ENCODE measurements around the gene PRR16.
A peak's percentile ranks its signal among the peaks of the same experiment; 100 is the strongest.

The PRR16 gene

GRCh38 chr5:120446068-120446492 lies 18.0 kb upstream of the PRR16 start:
- no peaks in the 10 kb centered on the region for H3K9me3 ChIP-seq (ENCODE audit: control insufficient read depth in 5 of 5, low read length in 5 of 5)
- no peaks in the 10 kb centered on the region for H3K4me1 ChIP-seq (ENCODE audit: control insufficient read depth in 5 of 5, insufficient read depth in 5 of 5, low read length in 5 of 5)
- H3K4me3 ChIP-seq (ENCODE audit: low read depth in 1 of 5, low read length in 5 of 5): no peak overlapping the region
- H3K27me3 ChIP-seq (ENCODE audit: control insufficient read depth in 5 of 5, insufficient read depth in 4 of 5, low read length in 5 of 5): no peaks in the 10 kb centered on the region
- H3K27ac ChIP-seq (ENCODE audit: low read depth, low read length): no peak overlapping the region
- no peak overlapping the region for H3K9ac ChIP-seq (ENCODE audit: low read length in 5 of 5)
- no peaks in the 10 kb centered on the region for H3K36me3 ChIP-seq (ENCODE audit: control insufficient read depth in 5 of 5, insufficient read depth in 5 of 5, low read length in 5 of 5)

- no peak overlapping the region for H3K9ac ChIP-seq (ENCODE audit: low read length in 5 of 5)
- H3K27ac ChIP-seq (ENCODE audit: low read depth, low read length): no peak overlapping the region
Measured at GRCh38 chr5:120446901-120447300, 17.2 kb upstream of the PRR16 start.

GRCh38 chr5:120447706-120448239 lies 16.3 kb upstream of the PRR16 start:
- Histone ChIP-seq H3K27ac (ENCODE audit: low read depth, low read length) (no peak overlapping the region), H3K9me3 (ENCODE audit: control insufficient read depth in 5 of 5, low read length in 5 of 5) (no peaks in the 10 kb centered on the region), H3K36me3 (ENCODE audit: control insufficient read depth in 5 of 5, insufficient read depth in 5 of 5, low read length in 5 of 5) (no peaks in the 10 kb centered on the region), H3K9ac (ENCODE audit: low read length in 5 of 5) (no peak overlapping the region), H3K4me3 (ENCODE audit: low read depth in 1 of 5, low read length in 5 of 5) (no peak overlapping the region), H3K4me1 (ENCODE audit: control insufficient read depth in 5 of 5, insufficient read depth in 5 of 5, low read length in 5 of 5) (no peaks in the 10 kb centered on the region), H3K27me3 (ENCODE audit: control insufficient read depth in 5 of 5, insufficient read depth in 4 of 5, low read length in 5 of 5) (no peaks in the 10 kb centered on the region)

More at GRCh38 chr5:120446901-120447300, 17.2 kb upstream of the PRR16 start:
- H3K27me3 ChIP-seq (ENCODE audit: control insufficient read depth in 5 of 5, insufficient read depth in 4 of 5, low read length in 5 of 5): no peaks in the 10 kb centered on the region
- H3K36me3 ChIP-seq (ENCODE audit: control insufficient read depth in 5 of 5, insufficient read depth in 5 of 5, low read length in 5 of 5): no peaks in the 10 kb centered on the region
- H3K4me1 ChIP-seq (ENCODE audit: control insufficient read depth in 5 of 5, insufficient read depth in 5 of 5, low read length in 5 of 5): no peaks in the 10 kb centered on the region
- no peak overlapping the region for H3K4me3 ChIP-seq (ENCODE audit: low read depth in 1 of 5, low read length in 5 of 5)
- no peaks in the 10 kb centered on the region for H3K9me3 ChIP-seq (ENCODE audit: control insufficient read depth in 5 of 5, low read length in 5 of 5)

GRCh38 chr5:120449501-120449900 lies 14.6 kb upstream of the PRR16 start:
- Histone ChIP-seq H3K4me3 (ENCODE audit: low read depth in 1 of 5, low read length in 5 of 5) (no peak overlapping the region), H3K27ac (ENCODE audit: low read depth, low read length) (no peak overlapping the region), H3K4me1 (ENCODE audit: control insufficient read depth in 5 of 5, insufficient read depth in 5 of 5, low read length in 5 of 5) (peaks cover 0 to 5% (median 4%) of the 10 kb centered on the region in 5 donors), H3K9ac (ENCODE audit: low read length in 5 of 5) (no peak overlapping the region), H3K27me3 (ENCODE audit: control insufficient read depth in 5 of 5, insufficient read depth in 4 of 5, low read length in 5 of 5) (no peaks in the 10 kb centered on the region), H3K9me3 (ENCODE audit: control insufficient read depth in 5 of 5, low read length in 5 of 5) (no peaks in the 10 kb centered on the region), H3K36me3 (ENCODE audit: control insufficient read depth in 5 of 5, insufficient read depth in 5 of 5, low read length in 5 of 5) (no peaks in the 10 kb centered on the region)

- Histone ChIP-seq H3K4me1 (ENCODE audit: control insufficient read depth in 5 of 5, insufficient read depth in 5 of 5, low read length in 5 of 5) (peaks cover 0 to 8% (median 4%) of the 10 kb centered on the region in 5 donors), H3K27me3 (ENCODE audit: control insufficient read depth in 5 of 5, insufficient read depth in 4 of 5, low read length in 5 of 5) (no peaks in the 10 kb centered on the region), H3K9me3 (ENCODE audit: control insufficient read depth in 5 of 5, low read length in 5 of 5) (no peaks in the 10 kb centered on the region), H3K27ac (ENCODE audit: low read depth, low read length) (no peak overlapping the region), H3K4me3 (ENCODE audit: low read depth in 1 of 5, low read length in 5 of 5) (no peak overlapping the region), H3K36me3 (ENCODE audit: control insufficient read depth in 5 of 5, insufficient read depth in 5 of 5, low read length in 5 of 5) (no peaks in the 10 kb centered on the region), H3K9ac (ENCODE audit: low read length in 5 of 5) (no peak overlapping the region)
Measured at GRCh38 chr5:120450910-120451309, 13.2 kb upstream of the PRR16 start.

- H3K4me3 ChIP-seq (ENCODE audit: low read depth in 1 of 5, low read length in 5 of 5): no peak overlapping the region
- no peak overlapping the region for H3K27ac ChIP-seq (ENCODE audit: low read depth, low read length)
- no peak overlapping the region for H3K9ac ChIP-seq (ENCODE audit: low read length in 5 of 5)
- H3K4me1 ChIP-seq (ENCODE audit: control insufficient read depth in 5 of 5, insufficient read depth in 5 of 5, low read length in 5 of 5): peaks cover 0 to 8% (median 4%) of the 10 kb centered on the region in 5 donors
- no peaks in the 10 kb centered on the region for H3K9me3 ChIP-seq (ENCODE audit: control insufficient read depth in 5 of 5, low read length in 5 of 5)
- no peaks in the 10 kb centered on the region for H3K27me3 ChIP-seq (ENCODE audit: control insufficient read depth in 5 of 5, insufficient read depth in 4 of 5, low read length in 5 of 5)
- no peaks in the 10 kb centered on the region for H3K36me3 ChIP-seq (ENCODE audit: control insufficient read depth in 5 of 5, insufficient read depth in 5 of 5, low read length in 5 of 5)
Measured at GRCh38 chr5:120451445-120451844, 12.7 kb upstream of the PRR16 start.

GRCh38 chr5:120452471-120452870 lies 11.6 kb upstream of the PRR16 start:
- Histone ChIP-seq H3K4me3 (ENCODE audit: low read depth in 1 of 5, low read length in 5 of 5) (no peak overlapping the region), H3K27ac (ENCODE audit: low read depth, low read length) (no peak overlapping the region), H3K36me3 (ENCODE audit: control insufficient read depth in 5 of 5, insufficient read depth in 5 of 5, low read length in 5 of 5) (no peaks in the 10 kb centered on the region), H3K4me1 (ENCODE audit: control insufficient read depth in 5 of 5, insufficient read depth in 5 of 5, low read length in 5 of 5) (peaks cover 0 to 8% (median 4%) of the 10 kb centered on the region in 5 donors), H3K9me3 (ENCODE audit: control insufficient read depth in 5 of 5, low read length in 5 of 5) (no peaks in the 10 kb centered on the region), H3K27me3 (ENCODE audit: control insufficient read depth in 5 of 5, insufficient read depth in 4 of 5, low read length in 5 of 5) (no peaks in the 10 kb centered on the region), H3K9ac (ENCODE audit: low read length in 5 of 5) (no peak overlapping the region)

GRCh38 chr5:120454094-120454798 lies 9.9 kb upstream of the PRR16 start:
- H3K36me3 ChIP-seq (ENCODE audit: control insufficient read depth in 5 of 5, insufficient read depth in 5 of 5, low read length in 5 of 5): no peaks in the 10 kb centered on the region
- H3K9ac ChIP-seq (ENCODE audit: low read length in 5 of 5): no peak overlapping the region
- no peaks in the 10 kb centered on the region for H3K9me3 ChIP-seq (ENCODE audit: control insufficient read depth in 5 of 5, low read length in 5 of 5)
- H3K4me1 ChIP-seq (ENCODE audit: control insufficient read depth in 5 of 5, insufficient read depth in 5 of 5, low read length in 5 of 5): peaks cover 0 to 11% (median 8%) of the 10 kb centered on the region in 5 donors
- H3K27me3 ChIP-seq (ENCODE audit: control insufficient read depth in 5 of 5, insufficient read depth in 4 of 5, low read length in 5 of 5): no peaks in the 10 kb centered on the region
- no peak overlapping the region for H3K4me3 ChIP-seq (ENCODE audit: low read depth in 1 of 5, low read length in 5 of 5)
- H3K27ac ChIP-seq (ENCODE audit: low read depth, low read length): no peak overlapping the region

- H3K9me3 ChIP-seq (ENCODE audit: control insufficient read depth in 5 of 5, low read length in 5 of 5): no peaks in the 10 kb centered on the region
- no peaks in the 10 kb centered on the region for H3K36me3 ChIP-seq (ENCODE audit: control insufficient read depth in 5 of 5, insufficient read depth in 5 of 5, low read length in 5 of 5)
- no peak overlapping the region for H3K27ac ChIP-seq (ENCODE audit: low read depth, low read length)
- no peak overlapping the region for H3K4me3 ChIP-seq (ENCODE audit: low read depth in 1 of 5, low read length in 5 of 5)
- H3K27me3 ChIP-seq (ENCODE audit: control insufficient read depth in 5 of 5, insufficient read depth in 4 of 5, low read length in 5 of 5): no peaks in the 10 kb centered on the region
- no peak overlapping the region for H3K9ac ChIP-seq (ENCODE audit: low read length in 5 of 5)
- peaks cover 0 to 11% (median 8%) of the 10 kb centered on the region in 5 donors for H3K4me1 ChIP-seq (ENCODE audit: control insufficient read depth in 5 of 5, insufficient read depth in 5 of 5, low read length in 5 of 5)
Measured at GRCh38 chr5:120456006-120456405, 8.1 kb upstream of the PRR16 start.

GRCh38 chr5:120457839-120458507 lies 6.1 kb upstream of the PRR16 start:
- Histone ChIP-seq H3K36me3 (ENCODE audit: control insufficient read depth in 5 of 5, insufficient read depth in 5 of 5, low read length in 5 of 5) (no peaks in the 10 kb centered on the region), H3K9me3 (ENCODE audit: control insufficient read depth in 5 of 5, low read length in 5 of 5) (no peaks in the 10 kb centered on the region), H3K4me1 (ENCODE audit: control insufficient read depth in 5 of 5, insufficient read depth in 5 of 5, low read length in 5 of 5) (peaks cover 0 to 11% (median 8%) of the 10 kb centered on the region in 5 donors), H3K27ac (ENCODE audit: low read depth, low read length) (no peak overlapping the region), H3K4me3 (ENCODE audit: low read depth in 1 of 5, low read length in 5 of 5) (peak overlapping the region in 4 of 5 donors; percentile 46 to 63 (median 60)), H3K9ac (ENCODE audit: low read length in 5 of 5) (no peak overlapping the region), H3K27me3 (ENCODE audit: control insufficient read depth in 5 of 5, insufficient read depth in 4 of 5, low read length in 5 of 5) (no peaks in the 10 kb centered on the region)
